ENCODE results near the gene CNPY2.
A peak's percentile ranks its signal among the peaks of the same experiment; 100 is the strongest.
"Not testable (repeated sequence)": the region's sequence is repeated elsewhere in the genome, so short reads cannot be mapped to it uniquely, and the experiment has no call there.

The CNPY2 gene

GRCh38 chr12:56324206-56324605 is 8.4 kb upstream of the CNPY2 start:
- WGBS (ENCODE audit: insufficient coverage) = 88% methylated on average over 3 of the region's 6 CpGs
- Histone ChIP-seq H3K36me3 (ENCODE audit: control insufficient read depth in 4 of 4, insufficient read depth in 4 of 4, low read length in 3 of 4) (peaks cover 21 to 83% (median 53%) of the 10 kb centered on the region in 4 experiments), H3K27me3 (replicated peaks in 2 of 5; ENCODE audit: control insufficient read depth in 4 of 5, insufficient read depth in 5 of 5, low read length in 4 of 5) (no peaks in the 10 kb centered on the region), H3K4me1 (ENCODE audit: control extremely low read depth in 1 of 4, control insufficient read depth in 4 of 4, insufficient read depth in 4 of 4, low read length in 3 of 4) (peaks cover 0 to 5% (median 0%) of the 10 kb centered on the region in 4 experiments), H3K4me3 (ENCODE audit: control insufficient read depth in 1 of 7, extremely low read depth in 1 of 7, insufficient read depth in 4 of 7, low read depth in 2 of 7, low read length in 6 of 7) (no peak overlapping the region), H3K9me3 (ENCODE audit: control extremely low read depth in 1 of 5, control insufficient read depth in 4 of 5, insufficient read depth in 2 of 5, low read depth in 1 of 5, low read length in 4 of 5) (no peaks in the 10 kb centered on the region), H3K27ac (ENCODE audit: insufficient read depth in 1 of 2, low read depth in 1 of 2, low read length in 2 of 2, poor library complexity in 1 of 2, severe bottlenecking in 2 of 2) (no peak overlapping the region)
- DNase-seq = no peak
- CTCF ChIA-PET = interaction anchor here (0.7 to 4.5 kb wide), 3 partner anchors 8 to 16 kb away, joined by 3 to 19 read pairs (median 4); partner anchors contain the start of gene CNPY2
- POLR2A ChIA-PET = interaction anchor here (1.2 kb wide), 1 partner anchor 8 kb away, joined by 4 read pairs; the partner anchor contains the start of gene CNPY2

GRCh38 chr12:56321610-56322009 is 5.8 kb upstream of the CNPY2 start:
- POLR2A ChIA-PET; H3K4me3 ChIP-seq (ENCODE audit: control insufficient read depth in 1 of 7, extremely low read depth in 1 of 7, insufficient read depth in 4 of 7, low read depth in 2 of 7, low read length in 6 of 7); H3K27me3 ChIP-seq (replicated peaks in 2 of 5; ENCODE audit: control insufficient read depth in 4 of 5, insufficient read depth in 5 of 5, low read length in 4 of 5); H3K4me1 ChIP-seq (ENCODE audit: control extremely low read depth in 1 of 4, control insufficient read depth in 4 of 4, insufficient read depth in 4 of 4, low read length in 3 of 4); H3K27ac ChIP-seq (ENCODE audit: insufficient read depth in 1 of 2, low read depth in 1 of 2, low read length in 2 of 2, poor library complexity in 1 of 2, severe bottlenecking in 2 of 2); H3K9me3 ChIP-seq (ENCODE audit: control extremely low read depth in 1 of 5, control insufficient read depth in 4 of 5, insufficient read depth in 2 of 5, low read depth in 1 of 5, low read length in 4 of 5); DNase-seq: not testable (repeated sequence)
- peaks cover 18 to 70% (median 47%) of the 10 kb centered on the region in 4 experiments for H3K36me3 ChIP-seq (ENCODE audit: control insufficient read depth in 4 of 4, insufficient read depth in 4 of 4, low read length in 3 of 4)
- no CpG with 5 or more reads among the region's 8 CpGs for WGBS (ENCODE audit: insufficient coverage)
- CTCF ChIA-PET = interaction anchor here (0.7 kb wide), 1 partner anchor 578 kb away, joined by 4 read pairs; no protein-coding TSS in a partner anchor

- ChIA-PET CTCF (interaction anchor here (0.7 kb wide), 1 partner anchor 578 kb away, joined by 4 read pairs; no protein-coding TSS in a partner anchor), POLR2A (no interaction called here)
Measured at GRCh38 chr12:56321027-56321426, 5.2 kb upstream of the CNPY2 start.

GRCh38 chr12:56317675-56318074 is 1.9 kb upstream of the CNPY2 start:
- ChIA-PET CTCF (interaction anchor here (3.1 kb wide), 1 partner anchor 147 kb away, joined by 14 read pairs; no protein-coding TSS in a partner anchor), POLR2A (no interaction called here)
- H3K27me3 ChIP-seq (replicated peaks in 2 of 5; ENCODE audit: control insufficient read depth in 4 of 5, insufficient read depth in 5 of 5, low read length in 4 of 5) = no peaks in the 10 kb centered on the region
- no peaks in the 10 kb centered on the region for H3K9me3 ChIP-seq (ENCODE audit: control extremely low read depth in 1 of 5, control insufficient read depth in 4 of 5, insufficient read depth in 2 of 5, low read depth in 1 of 5, low read length in 4 of 5)
- H3K36me3 ChIP-seq (ENCODE audit: control insufficient read depth in 4 of 4, insufficient read depth in 4 of 4, low read length in 3 of 4) = peaks cover 13 to 39% (median 23%) of the 10 kb centered on the region in 4 experiments
- H3K4me1 ChIP-seq (ENCODE audit: control extremely low read depth in 1 of 4, control insufficient read depth in 4 of 4, insufficient read depth in 4 of 4, low read length in 3 of 4) = peaks cover 6 to 18% (median 17%) of the 10 kb centered on the region in 4 experiments
- DNase-seq = no peak
- no peak overlapping the region for H3K27ac ChIP-seq (ENCODE audit: insufficient read depth in 1 of 2, low read depth in 1 of 2, low read length in 2 of 2, poor library complexity in 1 of 2, severe bottlenecking in 2 of 2)
- H3K4me3 ChIP-seq (ENCODE audit: control insufficient read depth in 1 of 7, extremely low read depth in 1 of 7, insufficient read depth in 4 of 7, low read depth in 2 of 7, low read length in 6 of 7) = no peak overlapping the region
- 100% methylated on average over 1 of the region's 3 CpGs for WGBS (ENCODE audit: insufficient coverage)

More at GRCh38 chr12:56321027-56321426, 5.2 kb upstream of the CNPY2 start:
- Histone ChIP-seq H3K27me3 (replicated peaks in 2 of 5; ENCODE audit: control insufficient read depth in 4 of 5, insufficient read depth in 5 of 5, low read length in 4 of 5) (no peaks in the 10 kb centered on the region), H3K27ac (ENCODE audit: insufficient read depth in 1 of 2, low read depth in 1 of 2, low read length in 2 of 2, poor library complexity in 1 of 2, severe bottlenecking in 2 of 2) (no peak overlapping the region), H3K4me3 (ENCODE audit: control insufficient read depth in 1 of 7, extremely low read depth in 1 of 7, insufficient read depth in 4 of 7, low read depth in 2 of 7, low read length in 6 of 7) (no peak overlapping the region), H3K36me3 (ENCODE audit: control insufficient read depth in 4 of 4, insufficient read depth in 4 of 4, low read length in 3 of 4) (peaks cover 18 to 64% (median 44%) of the 10 kb centered on the region in 4 experiments), H3K4me1 (ENCODE audit: control extremely low read depth in 1 of 4, control insufficient read depth in 4 of 4, insufficient read depth in 4 of 4, low read length in 3 of 4) (peaks cover 0 to 10% (median 6%) of the 10 kb centered on the region in 4 experiments), H3K9me3 (ENCODE audit: control extremely low read depth in 1 of 5, control insufficient read depth in 4 of 5, insufficient read depth in 2 of 5, low read depth in 1 of 5, low read length in 4 of 5) (no peaks in the 10 kb centered on the region)
- no peak for DNase-seq
- WGBS (ENCODE audit: insufficient coverage) = 100% methylated on average over 1 of the region's 2 CpGs

- Histone ChIP-seq H3K36me3 (ENCODE audit: control insufficient read depth in 4 of 4, insufficient read depth in 4 of 4, low read length in 3 of 4) (peaks cover 12 to 46% (median 24%) of the 10 kb centered on the region in 4 experiments), H3K4me3 (ENCODE audit: control insufficient read depth in 1 of 7, extremely low read depth in 1 of 7, insufficient read depth in 4 of 7, low read depth in 2 of 7, low read length in 6 of 7) (peak overlapping the region; percentile 71 to 98 (median 94)), H3K27ac (ENCODE audit: insufficient read depth in 1 of 2, low read depth in 1 of 2, low read length in 2 of 2, poor library complexity in 1 of 2, severe bottlenecking in 2 of 2) (peak overlapping the region; percentile 91 to 94), H3K9me3 (ENCODE audit: control extremely low read depth in 1 of 5, control insufficient read depth in 4 of 5, insufficient read depth in 2 of 5, low read depth in 1 of 5, low read length in 4 of 5) (no peaks in the 10 kb centered on the region), H3K27me3 (replicated peaks in 2 of 5; ENCODE audit: control insufficient read depth in 4 of 5, insufficient read depth in 5 of 5, low read length in 4 of 5) (no peaks in the 10 kb centered on the region), H3K4me1 (ENCODE audit: control extremely low read depth in 1 of 4, control insufficient read depth in 4 of 4, insufficient read depth in 4 of 4, low read length in 3 of 4) (peaks cover 6 to 18% (median 17%) of the 10 kb centered on the region in 4 experiments)
- no peak for DNase-seq
- 2% methylated on average over 9 of the region's 11 CpGs for WGBS (ENCODE audit: insufficient coverage)
- CTCF ChIA-PET = interaction anchor here (1.0 to 3.1 kb wide), 7 partner anchors 10 to 156 kb away, joined by 3 to 19 read pairs (median 7); partner anchors contain the start of genes ANKRD52 and STAT2
- POLR2A ChIA-PET = interaction anchor here (1.3 to 2.0 kb wide), 4 partner anchors 15 to 149 kb away, joined by 4 to 28 read pairs (median 10); partner anchors contain the start of genes CS, PAN2 and STAT2
Measured at GRCh38 chr12:56315249-56315621, 553 bp downstream of the CNPY2 start.

- no peak overlapping the region for H3K27ac ChIP-seq (ENCODE audit: insufficient read depth in 1 of 2, low read depth in 1 of 2, low read length in 2 of 2, poor library complexity in 1 of 2, severe bottlenecking in 2 of 2)
- WGBS (ENCODE audit: insufficient coverage) = 96% methylated on average over 12 of the region's 12 CpGs
- H3K4me3 ChIP-seq (ENCODE audit: control insufficient read depth in 1 of 7, extremely low read depth in 1 of 7, insufficient read depth in 4 of 7, low read depth in 2 of 7, low read length in 6 of 7) = no peak overlapping the region
- CTCF ChIA-PET = interaction anchor here (0.7 to 3.4 kb wide), 9 partner anchors 11 to 191 kb away, joined by 3 to 11 read pairs (median 4); partner anchors contain the start of genes APOF and CS
- H3K9me3 ChIP-seq (ENCODE audit: control extremely low read depth in 1 of 5, control insufficient read depth in 4 of 5, insufficient read depth in 2 of 5, low read depth in 1 of 5, low read length in 4 of 5) = no peaks in the 10 kb centered on the region
- POLR2A ChIA-PET = no interaction called here
- H3K27me3 ChIP-seq (replicated peaks in 2 of 5; ENCODE audit: control insufficient read depth in 4 of 5, insufficient read depth in 5 of 5, low read length in 4 of 5) = no peaks in the 10 kb centered on the region
- peaks cover 12 to 50% (median 31%) of the 10 kb centered on the region in 4 experiments for H3K36me3 ChIP-seq (ENCODE audit: control insufficient read depth in 4 of 4, insufficient read depth in 4 of 4, low read length in 3 of 4)
- peaks cover 6 to 13% (median 11%) of the 10 kb centered on the region in 4 experiments for H3K4me1 ChIP-seq (ENCODE audit: control extremely low read depth in 1 of 4, control insufficient read depth in 4 of 4, insufficient read depth in 4 of 4, low read length in 3 of 4)
- no peak for DNase-seq
Measured at GRCh38 chr12:56311003-56311402, 4.8 kb downstream of the CNPY2 start.

- Histone ChIP-seq H3K4me3 (ENCODE audit: control insufficient read depth in 1 of 7, extremely low read depth in 1 of 7, insufficient read depth in 4 of 7, low read depth in 2 of 7, low read length in 6 of 7) (no peak overlapping the region), H3K36me3 (ENCODE audit: control insufficient read depth in 4 of 4, insufficient read depth in 4 of 4, low read length in 3 of 4) (peaks cover 17 to 50% (median 40%) of the 10 kb centered on the region in 4 experiments), H3K4me1 (ENCODE audit: control extremely low read depth in 1 of 4, control insufficient read depth in 4 of 4, insufficient read depth in 4 of 4, low read length in 3 of 4) (no peaks in the 10 kb centered on the region), H3K9me3 (ENCODE audit: control extremely low read depth in 1 of 5, control insufficient read depth in 4 of 5, insufficient read depth in 2 of 5, low read depth in 1 of 5, low read length in 4 of 5) (no peaks in the 10 kb centered on the region), H3K27me3 (replicated peaks in 2 of 5; ENCODE audit: control insufficient read depth in 4 of 5, insufficient read depth in 5 of 5, low read length in 4 of 5) (no peaks in the 10 kb centered on the region), H3K27ac (ENCODE audit: insufficient read depth in 1 of 2, low read depth in 1 of 2, low read length in 2 of 2, poor library complexity in 1 of 2, severe bottlenecking in 2 of 2) (no peak overlapping the region)
- 100% methylated on average over 2 of the region's 3 CpGs for WGBS (ENCODE audit: insufficient coverage)
- no peak for DNase-seq
- ChIA-PET POLR2A (interaction anchor here (0.6 kb wide), 1 partner anchor 20 kb away, joined by 5 read pairs; no protein-coding TSS in a partner anchor), CTCF (interaction anchor here (0.7 to 3.4 kb wide), 9 partner anchors 9 to 156 kb away, joined by 3 to 11 read pairs (median 3); partner anchors contain the start of genes CS and STAT2)
Measured at GRCh38 chr12:56308714-56309113, 7.1 kb downstream of the CNPY2 start.

Measured in common myeloid progenitor, CD34-positive (primary cell).